Measurements from ENCODE around the gene HTR3A. TPM values are rescaled to one million over a fixed set of nuclear protein-coding genes. Genes with fewer than 3 reads are reported as not detected.

HTR3A gene
- total and polyA plus RNA-seq, 2 of the 13 experiments (the other 11 are each of a cell fraction or from before 2014, with no cell fraction given): not detected

GRCh38 chr11:114033066-114033465, 58.2 kb downstream of the HTR3A start:
- in situ Hi-C loops (cut with HindIII; ENCODE audit: extremely low pct_ligation_motif_present, low pct_unique_long_range_greater_than_20kb): no loop called here
- CTCF ChIA-PET (ENCODE audit: low intra/inter-chr PET ratio, low total read pairs): no interaction called here
- no peak overlapping the region for H2AFZ ChIP-seq (ENCODE audit: low read length)

GRCh38 chr11:114033572-114033971, 58.7 kb downstream of the HTR3A start:
- Histone ChIP-seq H3K9ac (ENCODE audit: insufficient read depth, low read depth, low read length) (no peak overlapping the region), H3K4me2 (ENCODE audit: low read depth, low read length) (no peak overlapping the region), H3K4me1 (ENCODE audit: insufficient read depth, low read length) (peaks cover 5% of the 10 kb centered on the region; the same call in 1 of the 2 replicates), H3K4me3 (replicated peaks in 1 of 3; ENCODE audit: insufficient read depth in 1 of 3, low read depth in 2 of 3, low read length in 3 of 3) (no peak overlapping the region), H3K27ac (ENCODE audit: extremely low read length, insufficient read depth, low read length) (no peak overlapping the region), H4K20me1 (ENCODE audit: insufficient read depth, low read length) (no peaks in the 10 kb centered on the region), H3K79me2 (ENCODE audit: insufficient read depth, low read length) (no peaks in the 10 kb centered on the region), H3K36me3 (replicated peaks in 1 of 2; ENCODE audit: control insufficient read depth in 1 of 2, insufficient read depth in 2 of 2, low read length in 2 of 2) (no peaks in the 10 kb centered on the region), H2AFZ (ENCODE audit: low read length) (no peak overlapping the region), H3K27me3 (ENCODE audit: control insufficient read depth in 1 of 2, insufficient read depth in 2 of 2, low read length in 2 of 2) (peaks cover 3 to 22% of the 10 kb centered on the region in 2 experiments; a peak in 4 of 5 replicates), H3K9me3 (ENCODE audit: low read length) (no peaks in the 10 kb centered on the region)
- ChIA-PET POLR2A (no interaction called here), CTCF (ENCODE audit: low intra/inter-chr PET ratio, low total read pairs) (no interaction called here)
- in situ Hi-C loops (cut with HindIII; ENCODE audit: extremely low pct_ligation_motif_present, low pct_unique_long_range_greater_than_20kb) (no loop called here), intact Hi-C loops (cut with micrococcal nuclease; ENCODE audit: unreplicated experiment) (no loop called here)
- ATAC-seq: no peak
- BruUV-seq (replicated peaks): no TSS peak
- DNase-seq (ENCODE audit: low spot score): no peak
- 0% methylated on average over 2 of the region's 2 CpGs for WGBS (ENCODE audit: low lambda C conversion rate)
- no peak for FAIRE-seq
- TF ChIP-seq ZNF253 (CRISPR knock-in tag; IDR thresholded peaks at IDR 0.05; ENCODE audit: borderline replicate concordance): no peak
- TF ChIP-seq ZSCAN21 (CRISPR knock-in tag; IDR thresholded peaks at IDR 0.05; ENCODE audit: borderline replicate concordance): no peak
- no peak for TF ChIP-seq MTA1 (CRISPR knock-in tag; IDR thresholded peaks at IDR 0.05; ENCODE audit: borderline replicate concordance)
- no peak for TF ChIP-seq YEATS2 (CRISPR knock-in tag; IDR thresholded peaks at IDR 0.05; ENCODE audit: borderline replicate concordance)
- no peak for TF ChIP-seq ZNF891 (CRISPR knock-in tag; IDR thresholded peaks at IDR 0.05)
- no peak for TF ChIP-seq SALL2 (CRISPR knock-in tag; IDR thresholded peaks at IDR 0.05)
- no peak for TF ChIP-seq SRF (IDR thresholded peaks at IDR 0.05; ENCODE audit: low read depth, low read length)
- TF ChIP-seq GATA4 (IDR thresholded peaks at IDR 0.05; ENCODE audit: borderline replicate concordance, low read depth): no peak
- TF ChIP-seq ZBTB4 (CRISPR knock-in tag; IDR thresholded peaks at IDR 0.05; ENCODE audit: borderline replicate concordance): no peak

More at GRCh38 chr11:114033066-114033465, 58.2 kb downstream of the HTR3A start:
- no peak overlapping the region for H3K4me3 ChIP-seq (replicated peaks in 1 of 3; ENCODE audit: insufficient read depth in 1 of 3, low read depth in 2 of 3, low read length in 3 of 3)
- H3K27ac ChIP-seq (ENCODE audit: extremely low read length, insufficient read depth, low read length): no peak overlapping the region
- H3K9ac ChIP-seq (ENCODE audit: insufficient read depth, low read depth, low read length): no peak overlapping the region
- H3K27me3 ChIP-seq (ENCODE audit: control insufficient read depth in 1 of 2, insufficient read depth in 2 of 2, low read length in 2 of 2): peaks cover 3 to 22% of the 10 kb centered on the region in 2 experiments; a peak in 4 of 5 replicates
- no peaks in the 10 kb centered on the region for H3K9me3 ChIP-seq (ENCODE audit: low read length)
- H4K20me1 ChIP-seq (ENCODE audit: insufficient read depth, low read length): no peaks in the 10 kb centered on the region
- ATAC-seq: no peak
- peaks cover 5% of the 10 kb centered on the region; the same call in 1 of the 2 replicates for H3K4me1 ChIP-seq (ENCODE audit: insufficient read depth, low read length)
- FAIRE-seq: no peak
- H3K79me2 ChIP-seq (ENCODE audit: insufficient read depth, low read length): no peaks in the 10 kb centered on the region
- H3K4me2 ChIP-seq (ENCODE audit: low read depth, low read length): no peak overlapping the region
- POLR2A ChIA-PET: no interaction called here
- intact Hi-C loops (cut with micrococcal nuclease; ENCODE audit: unreplicated experiment): no loop called here
- DNase-seq (ENCODE audit: low spot score): no peak
- no peak for TF ChIP-seq RAD21 (CRISPR knock-in tag; IDR thresholded peaks at IDR 0.05)
- no peak for TF ChIP-seq NRL (CRISPR knock-in tag; IDR thresholded peaks at IDR 0.05; ENCODE audit: borderline replicate concordance)
- no peak for TF ChIP-seq POGZ (CRISPR knock-in tag; IDR thresholded peaks at IDR 0.05)
- TF ChIP-seq ZNF549 (CRISPR knock-in tag; IDR thresholded peaks at IDR 0.05): no peak
- TF ChIP-seq KDM4B (CRISPR knock-in tag; IDR thresholded peaks at IDR 0.05): no peak
- TF ChIP-seq SATB2 (CRISPR knock-in tag; IDR thresholded peaks at IDR 0.05): no peak
- TF ChIP-seq NFKBIZ (CRISPR knock-in tag; IDR thresholded peaks at IDR 0.05): no peak
- no peak for TF ChIP-seq AGO2 (optimal IDR thresholded peaks at IDR 0.05; ENCODE audit: low read depth, low read length)
- TF ChIP-seq AKAP8 (CRISPR knock-in tag; IDR thresholded peaks at IDR 0.05): no peak
- TF ChIP-seq ZNF557 (CRISPR knock-in tag; IDR thresholded peaks at IDR 0.05): no peak
- no peak for TF ChIP-seq ZBTB42 (CRISPR knock-in tag; IDR thresholded peaks at IDR 0.05)
- no peak for TF ChIP-seq MTA3 (CRISPR knock-in tag; IDR thresholded peaks at IDR 0.05)
- no peak for TF ChIP-seq MYPOP (CRISPR knock-in tag; IDR thresholded peaks at IDR 0.05)
- no peaks in the 10 kb centered on the region for H3K36me3 ChIP-seq (replicated peaks in 1 of 2; ENCODE audit: control insufficient read depth in 1 of 2, insufficient read depth in 2 of 2, low read length in 2 of 2)
- BruUV-seq (replicated peaks): no TSS peak
- WGBS (ENCODE audit: low lambda C conversion rate): 53% methylated on average over 5 of the region's 5 CpGs

All from HepG2 (cell line).